LoVo (cell line): ENCODE measurements around the gene C19orf67.

Experiments
- DNase-seq: peaks from one replicate; pipeline ENCODE4 v3.0.0-alpha.2; 2016; ENCODE audit warnings: low spot score

Gene C19orf67

DNA sequence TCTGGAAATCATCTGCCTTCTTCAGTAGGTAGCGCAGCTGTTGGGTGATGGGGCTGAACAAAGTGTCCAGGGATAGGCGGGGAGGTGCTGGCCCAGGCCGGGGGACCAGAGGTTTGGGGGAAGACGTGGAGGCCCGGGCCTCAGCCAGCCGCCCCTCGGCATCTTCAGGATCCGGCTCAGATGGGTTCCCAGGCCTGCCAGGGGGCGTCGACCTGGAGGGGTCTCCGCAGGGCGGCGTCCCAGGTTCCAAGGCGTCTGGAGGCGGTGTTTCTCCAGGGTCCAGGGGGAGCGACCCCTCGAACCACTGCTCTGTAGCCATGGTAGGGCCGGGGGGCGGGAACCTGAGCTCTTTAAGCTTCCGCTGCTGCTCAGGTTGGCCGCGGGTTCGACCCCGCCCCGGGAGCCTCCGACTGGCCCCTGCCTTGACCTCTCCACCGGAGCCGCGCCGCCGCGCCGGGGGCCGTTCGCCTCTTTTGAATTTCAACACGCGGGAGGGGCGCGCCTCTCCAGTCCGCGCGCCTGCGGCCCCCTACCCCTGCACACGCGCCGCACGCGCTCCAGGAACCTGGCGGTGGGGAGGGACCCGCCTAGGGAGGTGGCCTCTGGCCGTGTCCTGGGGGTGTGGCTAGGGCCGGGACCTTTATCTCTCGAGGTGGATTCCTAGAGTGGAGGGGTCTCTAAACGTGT, at the start of gene C19orf67:
C19orf67 (minus strand) TSS at position 475 of the 687 bp plus-strand sequence; CDS start at position 319, 156 bp downstream.
- no peak for DNase-seq

DNA sequence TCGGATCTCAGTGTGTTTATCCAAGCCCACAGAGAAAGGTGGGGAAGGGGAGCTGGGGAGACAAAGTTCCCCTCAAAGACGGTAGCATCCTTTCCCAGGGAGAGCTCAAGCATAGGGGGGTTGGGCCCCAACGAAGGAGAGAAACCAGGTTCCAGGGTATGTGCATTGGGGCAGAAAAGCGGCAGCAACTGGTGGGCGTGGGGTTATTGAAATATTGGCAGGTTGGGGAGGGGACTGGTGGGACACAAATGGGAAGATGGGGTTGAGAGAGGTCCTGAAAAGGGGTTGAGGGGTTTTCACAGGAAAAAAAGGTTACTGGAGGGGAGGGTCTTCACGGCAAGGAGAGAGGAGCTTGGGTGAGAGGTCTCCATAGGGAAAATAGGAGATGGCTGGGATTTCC, 49.8 kb upstream of the C19orf67 start:
- DNase-seq: no peak

DNA sequence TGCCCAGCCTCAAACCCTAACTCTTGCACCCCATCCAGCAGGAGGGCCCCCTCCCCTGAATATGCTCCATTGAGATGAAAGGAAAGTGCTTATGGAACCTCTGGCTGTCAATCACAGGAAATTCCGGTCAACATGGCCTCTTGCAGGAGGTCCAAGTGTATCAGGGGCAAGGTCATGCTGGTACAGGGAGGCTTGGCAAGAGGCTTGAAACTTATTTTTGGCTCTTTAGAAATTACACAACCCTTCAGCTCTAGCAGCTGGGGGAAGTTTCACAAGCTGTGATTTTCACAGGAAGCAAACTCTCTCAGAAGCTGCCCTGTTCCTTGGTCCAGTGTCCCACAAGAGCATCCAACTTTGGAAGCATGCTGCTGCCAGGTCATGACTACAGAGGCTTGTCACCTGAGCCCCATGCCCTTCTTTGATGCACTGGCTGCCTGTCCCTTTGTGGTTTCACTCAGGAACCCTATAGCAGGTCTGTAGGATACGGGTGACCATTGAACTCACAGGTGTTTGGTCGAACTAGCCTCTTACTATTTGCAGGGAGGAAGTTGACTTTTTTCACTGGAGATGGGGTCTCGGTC, 42.4 kb upstream of the C19orf67 start:
- DNase-seq: no peak

DNA sequence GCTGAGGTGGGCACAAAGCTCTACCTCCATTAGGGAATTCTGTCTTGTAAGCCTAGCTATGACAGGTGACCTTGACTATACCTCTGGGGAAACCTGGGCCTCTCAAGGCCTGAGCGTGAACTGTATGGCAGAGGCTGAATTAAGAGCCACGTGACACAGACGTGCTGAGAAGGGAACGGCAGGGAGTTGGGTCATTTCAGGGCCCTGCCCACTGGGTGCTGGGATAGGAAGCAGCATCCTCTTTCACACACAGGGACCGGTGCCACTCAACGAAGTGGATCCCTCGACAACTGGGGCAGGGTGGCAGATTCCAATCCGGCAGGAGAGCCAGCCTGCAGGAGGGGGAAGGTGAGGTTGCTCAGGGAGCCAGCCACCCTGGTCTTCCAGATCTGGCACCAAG, 41.6 kb upstream of the C19orf67 start:
- DNase-seq: no peak

DNA sequence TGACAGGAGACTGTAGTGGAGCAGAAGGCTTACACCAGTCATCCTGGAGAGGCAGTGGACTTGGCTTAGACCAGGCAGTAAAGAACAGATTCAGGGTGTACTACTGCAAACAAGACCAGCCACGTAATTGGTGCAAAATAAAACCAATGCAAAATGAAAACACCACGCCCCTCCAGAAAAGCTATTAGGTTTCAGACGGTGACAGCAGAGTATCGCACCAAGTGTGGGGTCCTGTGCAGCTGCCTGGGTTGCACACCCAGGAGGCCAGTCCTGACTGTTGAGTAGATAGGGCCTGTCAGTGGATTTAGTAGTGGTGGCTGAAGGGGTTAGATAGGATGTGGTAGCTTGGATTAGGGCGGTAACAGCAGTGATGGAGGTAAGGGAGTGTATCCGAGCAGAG, 37.3 kb upstream of the C19orf67 start:
- DNase-seq: no peak

DNA sequence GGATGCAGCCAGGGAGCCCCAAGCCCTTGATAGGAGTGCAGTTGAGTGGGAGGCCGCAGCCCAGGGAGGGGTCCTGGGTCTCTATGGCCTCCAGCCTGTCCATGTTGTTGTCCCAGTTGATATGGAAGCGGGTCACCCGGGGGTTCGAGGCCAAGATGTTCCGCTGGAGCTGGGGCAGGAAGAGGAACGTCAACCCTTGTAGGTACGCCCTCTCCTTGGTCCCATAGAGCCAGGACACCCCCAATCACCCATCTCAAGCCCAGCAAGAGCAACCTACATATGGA, 34.9 kb upstream of the C19orf67 start:
- no peak for DNase-seq

DNA sequence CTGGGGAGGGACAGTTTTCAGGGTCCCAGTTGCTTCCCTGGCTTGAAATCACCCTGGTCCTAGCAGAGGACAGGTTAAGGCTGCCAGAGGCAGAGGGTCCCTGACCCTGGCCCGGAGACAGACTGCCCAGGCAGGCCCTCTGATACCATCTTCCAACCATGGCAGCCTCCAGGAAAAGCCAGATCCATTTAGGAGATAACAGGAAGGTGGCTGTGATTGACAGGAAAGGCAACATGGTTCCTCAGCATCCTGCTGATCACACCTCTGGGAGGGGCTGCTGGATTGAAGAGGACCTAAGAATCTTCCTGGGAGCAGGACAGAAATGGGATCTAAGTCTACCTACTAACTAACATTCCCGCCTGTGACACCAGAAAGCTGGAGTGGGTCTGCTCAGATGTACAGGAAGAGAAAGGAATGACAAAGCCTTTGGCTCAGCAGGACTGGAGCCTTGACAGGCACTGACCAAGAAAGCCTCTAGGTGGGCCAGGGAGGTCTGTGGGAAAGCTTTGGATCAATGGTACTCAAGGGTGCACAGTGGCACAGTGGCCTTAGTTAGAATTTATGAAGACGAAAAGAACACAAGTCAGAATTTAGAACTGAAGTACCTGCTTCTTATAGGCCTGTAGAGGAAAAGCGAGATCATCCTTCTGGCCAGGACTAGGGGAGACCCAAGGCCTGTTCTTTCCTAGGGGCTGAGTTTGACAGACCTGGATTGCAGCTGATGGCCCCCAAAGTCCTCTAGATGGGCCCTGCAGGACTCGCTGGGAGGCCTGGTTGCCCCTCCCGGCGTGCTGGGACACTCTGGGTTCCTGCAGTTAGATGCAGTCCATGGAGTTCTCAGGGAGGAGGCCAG, 34.3 kb upstream of the C19orf67 start:
- DNase-seq: no peak

DNA sequence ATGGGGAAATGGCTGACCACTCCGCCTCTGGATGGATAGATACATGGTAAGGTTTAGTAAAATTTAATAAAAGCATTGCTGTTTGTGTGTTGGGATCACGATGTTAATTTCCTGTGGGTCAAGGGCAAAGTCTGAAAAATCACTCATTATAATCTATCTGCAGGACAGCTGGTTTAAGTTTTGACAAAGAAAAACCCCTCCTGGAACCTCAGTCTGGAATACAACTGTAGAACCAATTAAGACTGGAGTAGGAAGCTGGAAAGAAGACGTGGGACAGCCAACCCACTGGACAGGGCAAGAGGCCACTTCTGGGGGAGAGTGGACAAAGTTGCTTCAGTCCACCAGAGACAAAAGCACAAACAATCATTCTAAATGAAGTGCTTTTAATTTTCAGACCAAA, 33.6 kb upstream of the C19orf67 start:
- DNase-seq: no peak

DNA sequence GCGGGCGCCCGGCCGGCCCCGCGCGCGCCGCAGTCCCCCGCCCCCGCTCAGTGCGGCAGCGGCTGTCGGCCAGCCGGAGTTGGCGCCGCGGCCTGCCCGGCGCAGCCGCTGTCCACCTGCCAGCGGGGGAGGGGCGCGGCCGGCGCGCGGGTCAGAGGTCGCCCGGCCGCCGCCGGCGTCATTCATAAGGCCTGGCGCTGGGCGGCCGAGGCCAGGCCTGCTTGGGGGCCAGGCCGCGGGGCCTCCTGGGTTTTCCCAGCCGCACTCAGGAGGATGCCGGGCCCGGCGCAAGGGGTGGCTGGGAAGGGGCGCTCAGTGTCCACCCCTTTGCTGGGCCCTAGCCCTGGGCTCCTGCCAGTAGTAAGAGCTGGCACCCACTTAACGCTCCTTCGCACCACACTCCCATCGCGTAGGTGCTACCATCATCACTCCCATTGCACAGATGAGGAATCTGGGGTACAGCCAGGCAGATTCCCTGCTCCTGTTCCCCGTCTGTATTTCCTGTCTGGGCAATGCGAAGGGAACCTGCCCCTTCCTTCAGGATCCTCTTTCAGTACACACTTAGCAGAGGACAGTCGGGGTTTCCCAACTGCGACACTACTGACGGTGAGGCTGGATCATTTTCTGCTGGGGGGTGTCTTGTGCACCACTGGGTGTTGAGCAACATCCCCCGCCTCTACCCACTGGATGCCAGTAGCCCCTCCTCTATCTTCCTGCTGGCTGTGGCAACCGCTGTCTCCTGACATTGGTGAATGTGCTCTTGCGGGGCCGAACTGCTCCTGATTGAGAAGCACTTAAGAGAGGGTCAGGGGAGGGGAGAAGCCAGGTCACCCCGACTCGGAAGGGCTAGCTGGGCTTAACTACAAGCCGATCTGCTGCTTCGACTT, 32.8 kb upstream of the C19orf67 start:
- DNase-seq: peak; percentile 9

DNA sequence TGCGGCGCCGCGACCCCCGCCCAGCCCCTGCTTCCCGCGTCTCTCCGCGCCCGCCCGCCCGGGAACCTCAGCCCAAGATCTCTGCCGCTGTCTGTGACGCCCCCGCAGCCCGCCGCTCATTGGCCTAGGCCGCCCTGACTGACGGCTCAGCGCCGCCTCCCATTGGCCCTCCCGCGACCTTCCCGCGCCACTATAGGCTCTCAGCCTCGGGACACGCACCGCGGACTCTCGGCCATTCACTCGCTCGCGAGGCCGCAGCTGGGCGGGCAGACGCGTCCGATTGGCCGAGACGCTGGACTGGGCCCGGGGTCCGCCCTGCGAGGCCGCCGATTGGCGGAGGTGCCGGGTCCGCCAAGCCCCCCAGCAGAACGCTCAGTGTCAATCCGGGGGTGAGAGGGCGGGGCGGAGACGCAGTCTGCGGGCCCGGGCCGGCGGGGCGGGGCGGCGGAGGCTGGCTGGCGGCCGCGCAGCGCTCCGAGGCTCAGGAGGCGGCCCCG, 32.1 kb upstream of the C19orf67 start, which contains the start of gene PRKACA:
PRKACA (minus strand) TSS at position 95 of the 497 bp plus-strand sequence. CDS start 215 bp downstream, outside the sequence.
- peak; percentile 97 for DNase-seq

DNA sequence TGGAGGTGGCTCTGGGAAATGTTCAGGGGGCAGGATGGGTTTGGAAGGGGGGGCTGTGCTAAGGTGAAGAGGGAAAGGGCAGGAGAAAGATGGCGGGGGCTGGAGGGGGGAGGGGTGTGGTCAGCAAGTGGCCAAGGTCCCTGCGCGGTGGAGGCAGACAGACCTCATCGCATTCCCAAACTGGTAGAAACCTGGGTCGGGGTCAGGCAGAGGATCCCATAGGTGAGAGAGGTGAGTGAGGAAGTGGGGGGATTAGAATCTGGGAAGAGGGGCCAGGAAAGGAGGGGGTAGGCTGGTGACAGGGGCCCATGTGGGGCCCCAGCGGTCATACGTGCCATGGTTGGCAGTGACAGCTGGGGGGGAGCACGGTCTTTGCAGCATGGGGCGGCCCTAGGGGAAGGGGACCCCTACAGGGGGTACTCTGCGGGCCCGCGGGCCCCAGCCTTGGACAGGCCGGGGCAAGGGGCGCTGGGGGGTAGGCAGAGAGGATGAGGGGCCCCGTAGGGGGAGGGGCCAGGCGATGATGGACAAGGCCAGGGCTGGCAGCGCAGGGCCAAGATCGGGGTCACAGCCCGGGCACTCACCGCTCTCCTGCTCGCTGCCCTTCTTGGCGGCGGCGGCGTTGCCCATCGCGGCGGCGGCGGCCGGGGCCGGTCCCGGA, 31.5 kb upstream of the C19orf67 start:
- DNase-seq: no peak

DNA sequence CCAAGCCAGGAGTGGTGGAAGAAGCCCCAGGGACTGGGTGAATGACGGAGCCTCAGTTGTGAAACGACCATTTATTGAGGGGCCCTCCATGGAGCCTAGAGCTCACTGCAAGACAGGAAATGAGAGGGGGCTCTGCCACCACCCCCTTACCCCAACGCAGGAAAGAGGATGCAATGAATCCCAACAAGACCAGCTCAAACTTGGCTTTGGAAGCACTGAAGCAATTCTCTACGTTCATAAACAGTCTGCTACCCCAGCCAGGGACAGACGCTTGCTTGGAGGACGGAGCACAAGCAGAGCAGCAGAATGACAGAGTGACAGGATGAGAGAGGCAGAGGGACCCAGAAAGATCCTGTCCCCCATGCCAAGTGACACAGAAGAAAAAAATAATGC, 30.9 kb upstream of the C19orf67 start:
- no peak for DNase-seq

DNA sequence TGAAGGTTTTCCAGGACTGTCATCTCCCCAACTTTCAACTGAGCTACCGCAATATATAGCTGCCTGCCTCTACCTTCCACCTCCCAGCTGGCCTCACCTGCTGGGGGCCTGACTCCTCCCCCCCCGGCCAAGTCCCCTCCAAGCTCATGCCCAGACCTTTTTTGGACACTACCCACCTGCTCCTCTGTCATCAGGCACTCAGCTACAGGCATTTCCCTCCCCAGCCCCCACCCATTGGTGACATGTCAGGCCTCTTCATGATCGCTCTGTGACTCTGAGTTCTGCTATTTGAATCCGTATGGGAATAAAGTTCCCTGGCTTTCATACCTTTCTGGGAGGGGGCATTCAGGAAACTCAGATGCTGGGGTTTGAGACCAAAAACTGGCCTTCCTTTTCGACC, 30.2 kb upstream of the C19orf67 start:
- no peak for DNase-seq

DNA sequence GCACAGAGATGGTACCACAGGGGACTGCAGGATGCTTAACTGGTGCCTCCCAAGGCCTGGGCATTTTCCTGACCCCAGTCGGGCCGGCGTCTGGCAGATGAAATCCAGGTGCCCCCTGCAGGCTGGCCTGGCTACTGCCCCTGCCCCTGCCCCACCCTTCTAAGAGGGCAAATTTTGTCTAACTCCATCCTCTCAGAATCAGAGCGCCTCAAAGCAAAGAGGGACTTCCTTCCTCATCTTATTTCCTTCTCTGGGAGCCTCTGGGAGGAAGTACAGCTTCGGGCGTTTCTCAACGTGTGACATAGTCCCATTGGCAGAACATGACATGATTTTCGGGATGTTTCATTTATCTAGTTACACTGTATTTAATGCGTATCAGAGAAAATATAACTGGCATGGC, 29.3 kb upstream of the C19orf67 start:
- DNase-seq: no peak

DNA sequence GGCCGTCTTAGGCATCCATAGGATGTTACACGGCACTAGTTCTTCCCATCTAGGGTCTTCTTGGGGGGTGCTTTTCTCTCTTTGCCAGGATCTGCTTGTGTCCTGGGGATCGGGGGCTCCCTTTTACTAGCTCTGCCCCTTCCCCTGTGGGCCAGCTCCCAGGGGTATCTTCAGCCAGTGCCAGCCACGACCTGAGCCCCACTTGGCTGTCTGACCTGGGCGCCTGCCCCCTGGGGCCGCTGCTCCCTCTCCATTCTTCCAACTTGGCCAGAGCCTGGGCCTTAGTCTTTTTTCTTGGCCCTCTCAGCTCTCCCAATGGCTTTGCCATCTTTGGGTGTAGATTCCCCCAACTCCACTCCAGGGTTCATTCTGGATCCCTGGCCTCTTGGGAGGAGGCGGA, 28.9 kb upstream of the C19orf67 start:
- no peak for DNase-seq

DNA sequence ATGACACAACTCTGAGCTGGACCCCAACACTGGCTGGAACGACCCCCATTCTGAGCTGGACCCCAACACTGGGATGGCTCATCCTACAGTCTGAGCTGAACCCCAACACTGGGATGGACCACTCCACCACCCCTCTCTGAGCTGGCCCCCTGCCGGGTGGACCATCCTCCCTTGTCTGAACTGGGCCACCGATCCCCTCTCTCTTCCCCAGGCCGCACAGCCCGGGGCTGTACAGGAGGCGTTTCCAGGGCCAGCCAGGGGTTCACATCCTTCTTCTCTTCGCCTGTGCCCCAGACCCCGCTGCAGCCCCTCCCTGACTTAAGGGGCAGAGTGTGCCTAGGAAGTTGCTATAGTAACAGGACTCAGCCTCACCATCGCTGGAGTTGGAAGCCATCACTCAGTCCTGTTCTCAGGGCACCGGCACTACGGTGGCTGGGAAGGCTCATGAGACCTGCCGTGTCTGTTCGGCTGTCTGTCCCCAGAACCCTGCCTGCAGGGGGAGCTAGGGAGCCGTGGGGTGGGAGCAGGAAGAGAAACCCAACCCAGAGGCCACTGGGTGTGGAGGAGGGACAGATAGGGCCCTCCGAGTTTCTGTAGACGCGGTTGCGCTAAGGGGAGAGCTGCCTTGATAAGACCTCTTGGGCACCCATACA, 28.3 kb upstream of the C19orf67 start:
- no peak for DNase-seq

DNA sequence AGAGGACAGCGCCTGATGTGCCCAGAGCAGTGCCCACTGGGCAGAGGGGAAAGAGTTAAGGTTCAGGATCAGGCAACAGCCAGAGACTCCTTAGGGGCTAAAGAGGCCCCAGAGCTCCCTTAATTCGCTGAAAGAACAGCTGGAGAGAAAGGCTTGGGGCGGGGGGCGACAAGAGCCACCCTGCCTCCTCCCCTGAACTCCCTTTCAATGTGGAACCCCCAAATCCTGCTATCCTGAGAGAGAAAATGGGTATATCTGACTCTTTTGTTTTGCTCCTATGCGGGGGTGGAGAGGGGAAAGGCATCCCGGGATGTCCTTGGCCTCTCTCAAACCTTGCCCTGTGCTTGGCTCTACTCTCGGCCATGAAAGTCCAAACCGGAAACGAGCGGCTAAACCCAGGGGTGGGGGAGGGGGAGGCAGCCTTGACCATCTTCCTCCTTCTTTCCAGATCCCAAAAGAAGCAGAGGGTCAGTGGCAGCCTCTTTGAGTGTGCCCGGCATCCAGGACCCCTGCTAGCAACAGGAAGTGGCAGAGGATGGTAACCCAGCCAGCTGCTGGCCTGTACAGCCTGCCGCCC, 27.3 kb upstream of the C19orf67 start:
- no peak for DNase-seq

DNA sequence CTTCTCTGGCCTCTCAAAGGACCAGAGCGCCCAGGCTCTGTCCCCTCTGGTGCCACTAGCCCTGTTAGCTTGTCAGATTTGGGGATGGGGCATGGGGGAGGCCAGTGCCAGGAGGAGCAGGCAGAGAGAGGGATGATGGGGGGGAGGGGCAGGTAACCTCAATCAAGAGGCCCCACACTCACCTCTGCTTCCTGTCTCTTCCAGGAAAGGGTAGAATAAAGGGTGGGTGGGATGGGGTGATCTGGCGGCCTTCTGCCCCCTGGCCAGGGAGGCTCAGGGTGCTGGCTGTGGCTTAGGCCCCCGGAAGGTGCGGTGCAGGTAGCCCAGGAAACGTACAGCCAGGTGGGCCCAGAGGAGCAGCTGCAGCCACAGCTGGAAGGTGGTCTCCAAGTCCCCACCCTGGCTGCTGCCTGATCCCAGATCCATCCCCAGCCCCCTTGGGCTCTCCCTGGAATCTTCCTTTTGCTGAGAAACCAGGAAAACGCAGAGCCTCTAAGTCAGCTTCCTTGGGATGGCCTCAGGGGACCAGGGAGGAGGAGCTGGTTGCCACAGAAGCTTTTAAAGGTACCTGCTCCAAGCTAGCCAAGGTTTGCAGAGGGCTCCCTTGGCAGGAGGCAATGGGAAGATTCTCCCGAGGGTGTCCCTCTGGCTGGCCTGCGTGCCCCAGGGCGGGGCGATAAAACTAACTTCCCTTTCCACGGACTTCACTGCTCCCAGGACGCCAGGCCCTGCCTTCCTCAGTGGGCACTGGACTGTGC, 26.6 kb upstream of the C19orf67 start:
- DNase-seq: no peak

DNA sequence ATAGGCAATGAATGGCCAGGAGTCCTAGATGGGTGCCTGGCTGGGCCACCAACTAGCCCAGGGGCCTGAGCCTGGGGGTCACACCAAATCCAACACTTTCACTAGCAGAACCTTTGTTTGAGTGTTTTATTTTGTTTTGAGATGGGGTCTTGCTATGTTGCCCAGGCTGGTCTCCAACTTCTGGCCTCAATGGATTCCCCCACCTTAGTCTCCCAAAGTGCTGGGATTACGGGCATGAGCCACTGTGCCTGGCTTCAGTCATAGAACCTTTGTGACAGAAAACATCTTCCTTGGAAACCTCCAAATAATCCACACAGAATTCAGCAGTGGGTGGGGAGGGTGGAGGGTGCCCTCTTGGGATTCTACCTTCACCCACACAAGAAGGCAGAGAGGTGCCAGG, 25.9 kb upstream of the C19orf67 start:
- no peak for DNase-seq

DNA sequence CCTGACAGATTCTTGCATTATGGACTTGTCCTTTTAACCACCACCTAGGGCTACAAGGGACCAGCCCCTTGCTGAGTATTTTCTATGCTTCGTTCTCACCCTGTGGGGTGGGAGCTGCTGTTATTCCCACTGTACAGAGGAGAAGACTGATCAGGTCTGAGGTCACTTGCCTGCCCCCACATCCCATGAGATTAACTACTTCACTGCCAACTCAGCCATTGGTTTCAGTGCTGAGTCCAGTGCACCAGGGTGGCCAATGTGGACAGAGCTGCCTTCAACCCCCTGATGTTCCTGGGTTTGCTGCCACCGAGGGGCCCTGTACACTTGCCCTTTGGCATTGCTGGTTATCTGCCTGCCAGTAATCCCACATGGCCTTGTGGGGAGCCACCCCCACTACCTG, 25.1 kb upstream of the C19orf67 start:
- no peak for DNase-seq
